BJ (cell line): ENCODE measurements around the gene PEAR1. TPM values are rescaled to one million over a fixed set of nuclear protein-coding genes. Genes with fewer than 3 reads are reported as not detected.

Source experiments
- CTCF ChIA-PET: fragments of 350-600 bp; formaldehyde crosslinking; extraction: SDS; loops from one replicate; lab custom pipeline; 2021; ENCODE audit warnings: antibody characterized with exemption, inconsistent platforms; lab: Yijun Ruan, JAX
- POLR2A ChIA-PET: fragments of 300-600 bp; sonication (Branson Sonifier 250); formaldehyde crosslinking; extraction: SDS; loops from one replicate; lab custom pipeline; 2021; ENCODE audit warnings: antibody characterized with exemption; lab: Charles Lee
- DNase-seq: peaks from one replicate; pipeline ENCODE4 v3.0.0-alpha.2; 2011; ENCODE audit warnings: low read depth
- H3K27me3 ChIP-seq: 2 replicates; pipeline ENCODE4 v1.6.0; 2011; ENCODE audit warnings: low read length; ENCODE audit not compliant: control insufficient read depth, insufficient read depth
- H3K36me3 ChIP-seq: 2 replicates; pipeline ENCODE4 v1.5.1; 2011; ENCODE audit warnings: low read length; ENCODE audit not compliant: control insufficient read depth, insufficient read depth
- H3K4me3 ChIP-seq: 2 replicates; pipeline ENCODE4 v1.5.1; 2011; ENCODE audit warnings: low read depth, mild to moderate bottlenecking, control low read depth, low read length
- polyA plus RNA-seq: library from polyadenylated mRNA; depleted of rRNA; stranded (reverse); fragments of >200 nt; gene quantifications from 2 replicates; pipeline ENCODE4 v1.2.3, GENCODE V29; 2011
- TF ChIP-seq, protein P1 (sequence below): IDR thresholded peaks from 2 replicates; pipeline ENCODE4 v1.5.1; 2011; ENCODE audit warnings: low read depth, mild to moderate bottlenecking, control low read depth, inconsistent platforms, low read length, moderate library complexity; ENCODE audit not compliant: insufficient read depth

The PEAR1 gene
- polyA plus RNA-seq, 1 experiment = 50.4 TPM

DNA sequence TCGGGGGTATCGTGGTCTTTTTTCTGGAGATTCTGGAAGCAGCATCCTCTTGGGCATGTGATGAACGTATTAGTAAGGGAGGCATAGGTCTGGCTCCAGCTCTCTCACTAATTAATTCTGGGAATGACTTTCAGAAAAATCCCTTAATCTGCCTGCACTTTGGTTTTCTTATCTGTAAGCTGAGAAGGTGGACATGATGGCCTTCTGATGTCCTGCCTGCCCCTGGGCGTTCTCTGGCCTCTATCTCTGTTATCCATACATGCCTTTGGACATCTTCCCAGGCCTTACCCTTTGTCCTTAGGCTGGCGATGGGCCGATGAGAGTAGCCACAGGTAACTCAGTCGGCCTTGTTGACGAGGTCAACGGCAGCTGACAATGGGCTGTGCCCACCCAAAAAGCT lies 24.1 kb upstream of the PEAR1 start:
- Histone ChIP-seq H3K27me3 (peaks cover 4% of the 10 kb centered on the region), H3K36me3 (no peaks in the 10 kb centered on the region), H3K4me3 (no peak overlapping the region)
- DNase-seq = no peak
- CTCF ChIA-PET = interaction anchor here (1.6 to 4.0 kb wide), 4 partner anchors 9 to 143 kb away, joined by 5 to 33 read pairs (median 12); partner anchors contain the start of genes INSRR and NTRK1
- POLR2A ChIA-PET = interaction anchor here (0.6 kb wide), 1 partner anchor 161 kb away, joined by 3 read pairs; no protein-coding TSS in a partner anchor
- TF ChIP-seq, protein P1, sequence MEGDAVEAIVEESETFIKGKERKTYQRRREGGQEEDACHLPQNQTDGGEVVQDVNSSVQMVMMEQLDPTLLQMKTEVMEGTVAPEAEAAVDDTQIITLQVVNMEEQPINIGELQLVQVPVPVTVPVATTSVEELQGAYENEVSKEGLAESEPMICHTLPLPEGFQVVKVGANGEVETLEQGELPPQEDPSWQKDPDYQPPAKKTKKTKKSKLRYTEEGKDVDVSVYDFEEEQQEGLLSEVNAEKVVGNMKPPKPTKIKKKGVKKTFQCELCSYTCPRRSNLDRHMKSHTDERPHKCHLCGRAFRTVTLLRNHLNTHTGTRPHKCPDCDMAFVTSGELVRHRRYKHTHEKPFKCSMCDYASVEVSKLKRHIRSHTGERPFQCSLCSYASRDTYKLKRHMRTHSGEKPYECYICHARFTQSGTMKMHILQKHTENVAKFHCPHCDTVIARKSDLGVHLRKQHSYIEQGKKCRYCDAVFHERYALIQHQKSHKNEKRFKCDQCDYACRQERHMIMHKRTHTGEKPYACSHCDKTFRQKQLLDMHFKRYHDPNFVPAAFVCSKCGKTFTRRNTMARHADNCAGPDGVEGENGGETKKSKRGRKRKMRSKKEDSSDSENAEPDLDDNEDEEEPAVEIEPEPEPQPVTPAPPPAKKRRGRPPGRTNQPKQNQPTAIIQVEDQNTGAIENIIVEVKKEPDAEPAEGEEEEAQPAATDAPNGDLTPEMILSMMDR = no peak

DNA sequence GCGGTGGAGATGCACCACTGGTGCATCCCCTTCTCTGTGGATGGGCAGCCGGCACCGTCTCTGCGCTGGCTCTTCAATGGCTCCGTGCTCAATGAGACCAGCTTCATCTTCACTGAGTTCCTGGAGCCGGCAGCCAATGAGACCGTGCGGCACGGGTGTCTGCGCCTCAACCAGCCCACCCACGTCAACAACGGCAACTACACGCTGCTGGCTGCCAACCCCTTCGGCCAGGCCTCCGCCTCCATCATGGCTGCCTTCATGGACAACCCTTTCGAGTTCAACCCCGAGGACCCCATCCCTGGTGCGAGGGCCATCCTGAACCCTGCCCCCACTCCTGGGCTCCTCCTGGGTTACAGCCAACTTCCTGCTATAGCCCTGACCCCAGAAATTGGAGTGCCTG lies 19.9 kb upstream of the PEAR1 start:
- H3K36me3 ChIP-seq = no peaks in the 10 kb centered on the region
- POLR2A ChIA-PET = no interaction called here
- TF ChIP-seq, protein P1 = no peak
- CTCF ChIA-PET = interaction anchor here (0.6 to 5.9 kb wide), 4 partner anchors 13 to 73 kb away, joined by 3 to 31 read pairs (median 6); partner anchors contain the start of genes INSRR and NTRK1
- H3K4me3 ChIP-seq = no peak overlapping the region
- H3K27me3 ChIP-seq = peaks cover 11% of the 10 kb centered on the region
- DNase-seq = no peak

DNA sequence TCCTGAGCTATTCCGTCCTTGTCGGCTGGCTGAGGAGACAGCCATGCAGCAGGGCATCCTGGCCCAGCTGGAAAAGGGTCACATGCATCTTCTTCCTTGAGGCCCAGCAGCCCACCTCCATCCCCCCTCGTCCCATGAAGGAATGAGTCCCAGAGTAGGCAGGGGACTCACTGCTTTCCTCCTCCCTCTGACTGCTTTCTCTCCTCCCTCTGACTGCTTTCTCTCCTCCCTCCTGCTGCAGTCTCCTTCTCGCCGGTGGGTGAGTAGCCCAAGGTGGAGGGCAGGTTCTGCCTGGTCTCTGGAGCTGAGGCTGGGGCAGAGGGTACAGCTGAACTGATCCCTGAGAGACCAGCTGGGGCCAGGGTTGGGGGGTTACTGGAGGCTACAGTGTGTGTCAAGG lies 19.4 kb upstream of the PEAR1 start:
- no peak for DNase-seq
- H3K36me3 ChIP-seq = no peaks in the 10 kb centered on the region
- peaks cover 14% of the 10 kb centered on the region for H3K27me3 ChIP-seq
- H3K4me3 ChIP-seq = no peak overlapping the region
- ChIA-PET CTCF (interaction anchor here (1.1 to 5.9 kb wide), 6 partner anchors 13 to 148 kb away, joined by 4 to 31 read pairs (median 5); partner anchors contain the start of genes INSRR and NTRK1), POLR2A (no interaction called here)
- TF ChIP-seq, protein P1 = no peak

GRCh38 chr1:156874572-156875340 lies 18.8 kb upstream of the PEAR1 start:
- TF ChIP-seq, protein P1 = no peak
- Histone ChIP-seq H3K27me3 (peaks cover 16% of the 10 kb centered on the region), H3K4me3 (no peak overlapping the region), H3K36me3 (no peaks in the 10 kb centered on the region)
- POLR2A ChIA-PET = no interaction called here
- no peak for DNase-seq
- CTCF ChIA-PET = interaction anchor here (1.1 to 5.9 kb wide), 6 partner anchors 14 to 148 kb away, joined by 4 to 31 read pairs (median 5); partner anchors contain the start of genes INSRR and NTRK1

GRCh38 chr1:156875341-156875615 lies 18.2 kb upstream of the PEAR1 start:
- peaks cover 16% of the 10 kb centered on the region for H3K27me3 ChIP-seq
- DNase-seq = no peak
- CTCF ChIA-PET = interaction anchor here (1.1 to 5.9 kb wide), 5 partner anchors 15 to 149 kb away, joined by 4 to 31 read pairs (median 4); partner anchors contain the start of genes INSRR and NTRK1
- no peaks in the 10 kb centered on the region for H3K36me3 ChIP-seq
- no peak overlapping the region for H3K4me3 ChIP-seq
- POLR2A ChIA-PET = no interaction called here
- TF ChIP-seq, protein P1 = no peak
